ENCODE results near the gene COPZ2.
"Not testable (repeated sequence)": the region's sequence is repeated elsewhere in the genome, so short reads cannot be mapped to it uniquely, and the experiment has no call there.

The COPZ2 gene

DNA sequence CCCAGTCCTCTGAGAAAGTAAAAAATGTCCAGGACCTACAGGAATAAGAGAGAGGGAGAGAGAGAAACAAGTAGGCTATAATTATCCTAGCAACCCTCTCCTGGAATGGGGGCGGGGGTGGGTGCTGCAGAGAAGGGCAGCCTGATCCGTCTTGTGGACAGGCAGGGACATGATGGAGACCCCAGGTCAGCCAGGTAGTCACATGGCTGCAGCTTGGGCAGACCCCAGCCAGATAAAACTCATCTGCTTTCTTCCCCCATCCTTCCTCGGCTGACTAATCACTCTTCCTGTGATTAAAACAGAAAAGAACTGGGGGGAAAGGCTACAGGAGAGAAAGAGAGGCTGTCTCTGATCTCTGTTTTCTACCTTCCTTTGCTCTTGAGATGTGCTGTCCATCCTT lies 32.6 kb downstream of the COPZ2 start:
- no peak for DNase-seq (ENCODE audit: low read depth)

DNA sequence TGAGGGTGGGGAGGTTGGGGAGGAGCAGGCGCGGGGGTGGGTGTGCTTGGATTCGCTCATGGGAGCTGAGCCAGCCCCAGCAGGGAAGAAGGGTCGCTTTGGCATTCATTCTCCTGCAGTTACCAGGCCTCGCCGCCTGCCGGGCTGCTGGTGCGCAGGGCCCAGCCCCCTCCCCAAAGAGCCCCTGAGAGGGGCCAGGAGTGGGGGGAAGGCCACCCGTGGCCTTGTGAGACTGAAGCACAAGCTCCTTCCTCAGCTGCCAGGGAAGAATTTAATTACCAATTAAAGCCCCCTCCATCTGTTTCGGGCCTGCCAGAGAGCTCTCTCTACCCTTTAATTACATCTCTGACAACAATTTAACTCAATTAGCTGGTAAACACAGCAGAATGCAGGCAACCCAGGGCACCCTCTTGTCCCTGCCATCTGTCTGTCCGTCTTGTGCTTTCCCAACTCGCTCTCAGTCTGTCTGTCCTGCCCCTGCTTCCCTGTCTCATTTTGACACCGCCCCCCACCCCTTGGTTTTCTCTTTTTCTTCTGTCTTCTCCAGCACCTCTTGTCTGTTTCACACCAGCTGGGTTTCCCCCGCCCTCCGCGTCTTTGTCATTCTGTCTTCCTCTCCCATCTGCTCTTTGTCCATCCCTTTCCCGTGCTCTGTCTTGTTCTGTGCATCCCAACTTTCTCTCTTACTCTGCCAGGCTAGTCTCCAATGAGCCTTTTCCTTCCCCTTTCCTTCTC lies 34.0 kb downstream of the COPZ2 start:
- DNase-seq (ENCODE audit: low read depth), result no peak

DNA sequence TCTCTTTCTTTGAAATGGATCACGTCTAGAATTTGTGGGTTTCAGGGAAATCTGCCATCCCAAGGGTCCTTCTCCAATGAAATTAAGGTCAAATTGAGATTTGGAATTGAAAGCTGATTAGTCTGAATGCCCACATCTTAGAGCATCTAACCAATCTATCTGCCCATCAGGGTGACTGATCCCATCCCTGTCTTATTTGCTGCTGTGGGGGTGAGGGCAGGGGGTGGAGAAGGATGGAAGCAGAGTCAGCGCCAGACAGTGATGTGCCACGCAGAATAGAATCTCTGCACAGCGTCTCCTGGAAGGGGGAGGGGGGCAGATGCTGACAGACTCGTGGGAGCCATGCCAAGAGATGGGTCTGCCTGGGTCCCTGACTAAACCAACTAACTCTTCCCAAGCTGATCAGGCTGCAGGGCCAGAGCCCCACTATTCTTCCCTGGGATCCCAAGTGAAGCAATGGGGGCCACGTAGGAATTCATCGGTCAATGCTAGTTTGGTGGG lies 34.6 kb downstream of the COPZ2 start:
- DNase-seq (ENCODE audit: low read depth), result no peak

- DNase-seq (ENCODE audit: low read depth), result no peak
These were observed 35.2 kb downstream of the COPZ2 start for GRCh38 chr17:48002266-48002915.

GRCh38 chr17:48001657-48002056 lies 35.9 kb downstream of the COPZ2 start:
- DNase-seq (ENCODE audit: low read depth), result not testable (repeated sequence)

DNA sequence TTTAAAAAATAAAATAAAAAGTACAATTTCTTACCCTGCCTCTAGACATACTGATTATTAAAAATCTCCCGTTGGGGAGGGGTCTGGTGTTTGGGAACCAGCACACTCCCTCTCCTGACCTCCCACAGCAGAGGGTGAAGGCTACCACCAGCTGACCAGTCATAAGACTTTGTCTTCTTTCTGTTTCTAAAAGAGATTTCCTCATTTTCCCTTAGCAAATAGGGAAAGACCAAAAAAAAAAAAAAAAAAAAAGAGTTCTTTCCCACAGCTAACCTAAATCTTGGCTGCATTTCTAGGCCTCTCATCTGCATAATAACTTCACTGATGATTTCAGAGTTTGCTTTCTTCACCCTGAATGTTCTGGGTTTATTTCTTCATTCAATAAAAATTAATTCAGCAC lies 36.4 kb downstream of the COPZ2 start:
- DNase-seq (ENCODE audit: low read depth), result no peak

DNA sequence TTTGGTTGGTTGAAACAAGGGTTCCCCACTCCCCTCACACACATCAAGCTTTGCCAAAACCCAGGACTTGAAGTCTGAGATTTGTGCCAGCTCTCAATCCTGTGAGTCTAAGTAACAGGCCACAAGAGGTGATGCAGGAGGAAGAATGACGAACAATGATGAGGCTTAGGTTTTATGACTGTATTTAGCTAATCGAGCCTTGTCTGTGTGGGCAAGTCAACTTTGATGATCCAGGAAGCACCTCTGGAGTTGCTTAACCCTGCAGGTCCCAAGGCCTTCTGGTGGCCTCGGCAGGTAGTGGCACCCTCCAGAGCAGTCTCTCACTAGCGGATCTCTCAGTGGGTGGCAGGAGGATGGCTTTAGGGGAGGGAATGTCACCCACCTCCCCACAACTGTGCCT lies 38.0 kb downstream of the COPZ2 start:
- no peak for DNase-seq (ENCODE audit: low read depth)

DNA sequence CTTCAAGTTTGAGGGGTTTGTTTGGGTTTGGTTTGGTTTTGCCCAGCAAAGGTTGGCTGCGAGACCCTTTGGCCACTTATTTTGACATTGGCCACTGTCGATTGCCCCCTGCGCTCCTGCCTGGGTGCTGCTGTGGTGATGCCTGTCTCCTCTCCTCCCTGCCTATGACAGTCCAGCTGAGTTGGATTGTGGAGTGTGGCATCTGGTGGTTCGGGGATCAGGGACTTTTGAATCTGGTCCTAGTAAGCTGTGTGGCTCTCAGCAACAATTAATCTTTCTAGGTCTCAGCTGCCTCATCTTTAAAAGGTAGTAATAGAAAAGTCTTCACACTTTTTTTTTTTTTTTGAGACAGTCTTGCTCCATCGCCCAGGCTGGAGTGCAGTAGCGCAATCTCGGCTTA lies 39.6 kb downstream of the COPZ2 start:
- DNase-seq (ENCODE audit: low read depth), result no peak

DNA sequence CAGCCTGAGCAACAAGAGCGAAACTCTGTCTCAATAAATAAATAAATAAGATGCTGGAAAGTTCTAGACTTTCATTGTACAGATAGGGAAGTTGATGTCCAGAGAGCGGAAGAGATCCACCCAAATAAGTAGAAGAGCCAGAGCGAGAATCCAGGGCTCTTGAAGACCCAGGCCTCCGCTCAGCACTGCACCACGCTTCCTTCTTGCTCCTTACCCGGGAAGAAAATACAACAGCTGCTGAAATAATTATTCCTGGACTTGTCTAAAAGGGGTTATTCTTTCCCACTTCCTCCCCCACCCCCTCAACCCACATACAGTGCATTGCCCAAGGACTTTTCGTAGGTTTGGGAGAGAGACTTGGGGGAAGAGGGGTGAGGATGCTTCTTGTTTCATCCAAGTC lies 40.0 kb downstream of the COPZ2 start:
- DNase-seq (ENCODE audit: low read depth), result no peak

DNA sequence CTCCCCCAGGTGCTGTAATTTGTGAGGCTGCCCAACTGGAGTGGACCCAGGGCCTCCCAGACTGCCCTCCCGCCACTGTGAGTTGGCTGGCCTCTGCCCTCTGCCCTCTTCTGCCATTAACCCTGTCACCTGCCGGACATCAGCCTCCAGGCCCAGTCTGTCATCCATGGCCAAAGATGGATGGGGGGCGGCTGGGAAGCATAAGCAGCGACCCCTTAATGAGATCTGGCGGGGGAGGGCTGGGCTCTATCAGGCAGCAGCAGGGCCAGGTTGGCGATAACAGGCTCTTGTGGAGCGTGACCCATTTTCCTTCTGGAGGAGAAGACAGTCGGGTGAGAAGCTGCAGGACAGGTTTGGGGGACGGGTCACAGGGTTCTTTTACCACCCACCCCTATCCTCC lies 41.4 kb downstream of the COPZ2 start:
- no peak for DNase-seq (ENCODE audit: low read depth)

GRCh38 chr17:47995241-47995935 lies 42.2 kb downstream of the COPZ2 start:
- no peak for DNase-seq (ENCODE audit: low read depth)

DNA sequence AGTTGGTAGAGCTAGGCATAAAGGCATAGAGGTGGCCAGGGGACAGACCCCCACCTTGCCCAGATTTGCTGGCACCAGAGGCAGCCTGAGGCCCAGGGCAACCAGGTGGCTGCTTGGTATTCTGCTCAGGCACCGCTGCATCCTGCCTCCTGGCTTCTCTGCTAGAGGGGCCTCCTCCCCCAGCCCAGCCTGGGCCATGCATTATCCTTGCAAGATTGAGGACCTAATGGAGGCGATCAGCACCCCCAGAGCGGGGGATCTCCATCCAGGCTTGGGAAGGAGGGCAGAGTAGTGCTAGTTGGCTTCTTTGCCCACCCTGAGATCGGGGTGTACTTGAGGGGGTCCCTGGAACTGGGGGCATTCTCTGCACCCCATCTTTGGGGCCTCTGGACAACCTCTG lies 42.9 kb downstream of the COPZ2 start:
- DNase-seq (ENCODE audit: low read depth), result no peak

DNA sequence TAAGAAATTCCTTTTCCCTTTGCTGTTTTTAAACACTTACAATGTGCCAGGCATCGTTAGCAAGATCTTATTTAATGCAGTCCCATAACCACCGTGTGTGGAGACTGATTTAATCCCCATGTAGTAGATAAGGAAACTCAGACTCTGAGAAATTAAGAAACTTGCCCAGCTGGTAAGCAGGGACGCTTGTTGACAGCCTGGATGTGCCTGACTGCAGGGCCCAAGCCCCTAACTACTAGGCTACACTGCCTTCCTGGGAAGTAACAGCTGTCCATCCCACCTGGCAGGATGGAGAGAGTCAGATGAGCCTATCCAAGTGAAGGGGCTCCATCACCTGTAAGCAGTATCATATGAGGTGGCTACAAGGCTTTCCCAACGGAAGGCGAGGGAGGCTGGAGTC lies 43.6 kb downstream of the COPZ2 start:
- no peak for DNase-seq (ENCODE audit: low read depth)

- DNase-seq (ENCODE audit: low read depth), result no peak
These were observed 44.5 kb downstream of the COPZ2 start for GRCh38 chr17:47993031-47993564.

DNA sequence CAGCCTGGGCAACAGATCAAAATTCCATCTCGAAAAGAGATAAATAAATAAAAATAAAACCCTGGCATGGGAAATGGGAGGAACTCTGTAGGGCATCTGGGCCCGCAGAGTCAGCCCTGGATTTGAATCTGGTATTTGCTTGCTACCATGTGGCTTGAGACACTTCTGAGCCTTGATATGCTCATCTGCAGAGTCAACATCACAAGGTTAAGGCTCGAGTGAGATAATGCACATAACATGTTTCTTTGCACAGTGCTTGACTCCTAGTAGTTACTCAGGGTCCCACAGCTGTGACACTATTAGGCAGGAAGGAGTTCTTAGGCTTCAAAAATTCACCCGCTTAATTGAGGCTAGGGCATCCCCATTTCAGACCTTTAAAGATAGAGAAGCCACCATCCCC lies 45.4 kb downstream of the COPZ2 start:
- DNase-seq (ENCODE audit: low read depth), result no peak

DNA sequence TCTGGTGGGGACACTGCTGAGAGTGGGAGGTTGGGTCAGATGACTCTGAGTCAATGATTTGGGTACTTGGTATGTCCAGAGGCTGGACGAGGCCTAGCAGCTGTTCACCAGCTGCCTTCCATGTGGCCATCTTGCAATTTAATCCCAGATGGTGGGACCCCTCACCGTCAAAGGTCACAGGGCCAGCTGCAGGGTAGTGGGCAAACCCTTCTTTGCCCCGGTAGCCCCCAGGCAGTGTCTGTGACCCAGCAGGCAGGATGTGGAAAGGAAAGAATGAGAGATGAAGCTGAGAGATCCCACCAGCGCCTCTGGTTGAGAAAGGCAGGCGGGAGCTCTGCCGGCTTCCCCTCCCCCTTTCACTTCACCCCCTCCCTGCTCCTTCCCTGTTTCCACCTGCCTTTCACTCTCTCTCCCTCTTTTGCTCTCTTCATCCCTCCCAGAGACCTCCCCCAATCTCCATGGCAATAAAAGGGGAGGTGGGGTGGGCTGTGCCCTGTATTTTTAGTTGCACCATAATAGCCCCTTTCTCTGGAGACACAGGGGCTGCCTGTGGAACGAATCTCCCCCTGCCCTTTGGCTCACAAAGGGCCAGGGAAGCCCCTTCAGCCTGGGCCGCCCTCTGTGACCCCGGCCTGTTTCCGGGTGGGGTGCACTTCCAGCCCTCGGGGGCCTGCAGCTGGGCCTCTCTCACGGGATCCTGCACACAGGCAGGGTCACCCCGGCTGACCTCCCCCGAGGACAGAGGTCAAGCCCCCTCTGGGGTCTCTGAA lies 46.5 kb downstream of the COPZ2 start:
- no peak for DNase-seq (ENCODE audit: low read depth)

GRCh38 chr17:47989700-47990099 lies 47.9 kb downstream of the COPZ2 start:
- DNase-seq (ENCODE audit: low read depth), result no peak

DNA sequence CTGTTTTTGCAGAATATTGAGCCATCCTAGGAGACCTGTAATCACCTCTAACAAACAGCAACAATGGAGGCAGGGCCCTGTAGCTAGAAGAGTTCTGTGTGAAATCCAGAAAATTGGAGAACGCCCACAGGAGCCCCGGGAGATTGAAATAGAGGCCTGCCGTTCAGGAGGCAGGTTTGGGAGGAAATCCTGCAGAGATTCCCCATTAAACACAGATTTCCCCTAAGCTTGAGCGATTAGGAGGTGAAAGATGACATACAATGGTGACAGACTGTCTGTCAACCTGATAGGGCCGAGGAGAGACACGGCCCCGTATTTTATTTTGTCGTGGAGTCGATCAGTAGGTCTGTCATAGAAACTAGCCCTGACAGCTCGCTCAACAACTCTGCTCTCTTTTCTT lies 48.4 kb downstream of the COPZ2 start:
- no peak for DNase-seq (ENCODE audit: low read depth)

- DNase-seq (ENCODE audit: low read depth), result not testable (repeated sequence)
These were observed 49.2 kb downstream of the COPZ2 start for GRCh38 chr17:47988445-47988844.

DNA sequence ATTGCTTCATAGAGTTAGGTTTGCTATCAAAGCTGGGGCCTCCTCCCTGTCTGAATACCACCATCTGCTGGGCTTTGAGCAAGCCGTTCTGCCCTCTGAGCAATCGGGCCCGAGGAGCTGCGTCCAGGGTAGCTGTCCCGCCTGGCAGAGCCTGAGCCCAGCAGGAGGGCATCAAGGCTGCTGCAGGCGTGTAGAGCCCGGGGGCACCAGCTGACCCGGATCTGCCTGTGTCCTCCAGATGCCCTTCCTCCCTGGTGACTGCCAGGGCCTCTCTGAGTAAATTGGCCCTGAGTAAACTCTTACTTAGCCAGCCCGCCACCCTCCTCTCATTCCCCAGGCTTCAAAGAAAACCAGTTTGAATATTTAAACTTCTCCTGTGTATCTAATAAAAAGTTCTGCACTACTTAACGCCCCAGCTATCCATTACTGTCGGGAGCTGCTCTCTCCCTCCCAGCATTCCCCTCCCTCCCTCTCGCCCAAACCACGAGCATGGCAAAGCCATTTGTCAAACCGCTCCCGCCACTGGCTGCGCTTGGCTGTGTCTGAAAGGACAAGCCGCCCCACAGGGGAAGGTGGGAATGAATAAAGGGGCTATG lies 50.3 kb downstream of the COPZ2 start:
- DNase-seq (ENCODE audit: low read depth), result no peak

- DNase-seq (ENCODE audit: low read depth), result no peak
These were observed 51.1 kb downstream of the COPZ2 start for GRCh38 chr17:47986520-47986919.

All from T-helper 22 cell (primary cell).